HG02852 (cell line): ENCODE results near the gene RNF19B.
"Not testable (repeated sequence)": the region's sequence is repeated elsewhere in the genome, so short reads cannot be mapped to it uniquely, and the experiment has no call there.

ENCODE experiments used
- ATAC-seq: cut with Tn5 transposase; IDR thresholded peaks from one replicate; pipeline ENCODE4 v1.9.1; 2021; ENCODE audit warnings: mild to moderate bottlenecking, moderate library complexity; ENCODE audit not compliant: unreplicated experiment

Gene RNF19B

GRCh38 chr1:32937061-32937460, 27.5 kb downstream of the RNF19B start:
- no peak for ATAC-seq

- ATAC-seq, result no peak
These were observed 30.1 kb downstream of the RNF19B start for GRCh38 chr1:32934535-32934934.

- no peak for ATAC-seq
These were observed 30.8 kb downstream of the RNF19B start for GRCh38 chr1:32933742-32934322.

GRCh38 chr1:32931760-32932159, 32.8 kb downstream of the RNF19B start:
- no peak for ATAC-seq

- no peak for ATAC-seq
These were observed 35.2 kb downstream of the RNF19B start for GRCh38 chr1:32929366-32929765.

GRCh38 chr1:32928715-32929114, 35.9 kb downstream of the RNF19B start:
- no peak for ATAC-seq

GRCh38 chr1:32928285-32928684, 36.3 kb downstream of the RNF19B start:
- no peak for ATAC-seq

GRCh38 chr1:32927441-32927840, 37.2 kb downstream of the RNF19B start:
- no peak for ATAC-seq

GRCh38 chr1:32926562-32926961, 38.0 kb downstream of the RNF19B start:
- ATAC-seq, result no peak

- ATAC-seq, result no peak
These were observed 39.0 kb downstream of the RNF19B start for GRCh38 chr1:32925403-32926162.

- no peak for ATAC-seq
These were observed 39.7 kb downstream of the RNF19B start for GRCh38 chr1:32924881-32925344.

- no peak for ATAC-seq
These were observed 43.8 kb downstream of the RNF19B start for GRCh38 chr1:32920833-32921232.

- ATAC-seq, result no peak
These were observed 44.5 kb downstream of the RNF19B start for GRCh38 chr1:32919811-32920733.

GRCh38 chr1:32918179-32918578, 46.4 kb downstream of the RNF19B start:
- ATAC-seq, result no peak

GRCh38 chr1:32917521-32917920, 47.1 kb downstream of the RNF19B start:
- ATAC-seq, result no peak

GRCh38 chr1:32915766-32916706, 48.6 kb downstream of the RNF19B start:
- no peak for ATAC-seq

GRCh38 chr1:32910319-32910718, 54.3 kb downstream of the RNF19B start:
- no peak for ATAC-seq

GRCh38 chr1:32907435-32907834, 57.2 kb downstream of the RNF19B start:
- no peak for ATAC-seq

- no peak for ATAC-seq
These were observed 58.0 kb downstream of the RNF19B start for GRCh38 chr1:32906654-32907053.

- not testable (repeated sequence) for ATAC-seq
These were observed 59.0 kb downstream of the RNF19B start for GRCh38 chr1:32905588-32905987.
